ENCODE results near the gene OR56A3.

The OR56A3 gene

GRCh38 chr11:5928811-5929210 is 13.2 kb upstream of the OR56A3 start:
- H3K9me3 ChIP-seq (ENCODE audit: low read depth, low read length), result no peaks in the 10 kb centered on the region
- H3K27ac ChIP-seq, result no peak overlapping the region
- TF ChIP-seq FOXP2 (optimal IDR thresholded peaks at IDR 0.05; ENCODE audit: control extremely low read depth, extremely low read length, insufficient read depth) (no peak), EZH2 (IDR thresholded peaks at IDR 0.05) (no peak), POLR2AphosphoS5 (IDR thresholded peaks at IDR 0.05; ENCODE audit: borderline replicate concordance, low read depth, low read length) (no peak)
- no peaks in the 10 kb centered on the region for H3K36me3 ChIP-seq (ENCODE audit: insufficient read depth, low read length)
- DNase-seq (ENCODE audit: low read depth, low spot score), result no peak
- no peak overlapping the region for H3K4me3 ChIP-seq
- no peak overlapping the region for H3K9ac ChIP-seq (ENCODE audit: insufficient read length)

GRCh38 chr11:5929571-5930368 is 12.3 kb upstream of the OR56A3 start:
- Histone ChIP-seq H3K4me3 (no peak overlapping the region), H3K27ac (no peak overlapping the region), H3K9me3 (ENCODE audit: low read depth, low read length) (no peaks in the 10 kb centered on the region), H3K9ac (ENCODE audit: insufficient read length) (no peak overlapping the region), H3K36me3 (ENCODE audit: insufficient read depth, low read length) (no peaks in the 10 kb centered on the region)
- DNase-seq (ENCODE audit: low read depth, low spot score), result no peak
- TF ChIP-seq FOXP2 (optimal IDR thresholded peaks at IDR 0.05; ENCODE audit: control extremely low read depth, extremely low read length, insufficient read depth) (no peak), POLR2AphosphoS5 (IDR thresholded peaks at IDR 0.05; ENCODE audit: borderline replicate concordance, low read depth, low read length) (no peak), EZH2 (IDR thresholded peaks at IDR 0.05) (no peak)

GRCh38 chr11:5930614-5931013 is 11.4 kb upstream of the OR56A3 start:
- no peaks in the 10 kb centered on the region for H3K36me3 ChIP-seq (ENCODE audit: insufficient read depth, low read length)
- no peak overlapping the region for H3K9ac ChIP-seq (ENCODE audit: insufficient read length)
- no peaks in the 10 kb centered on the region for H3K9me3 ChIP-seq (ENCODE audit: low read depth, low read length)
- DNase-seq (ENCODE audit: low read depth, low spot score), result no peak
- TF ChIP-seq EZH2 (IDR thresholded peaks at IDR 0.05) (no peak), FOXP2 (optimal IDR thresholded peaks at IDR 0.05; ENCODE audit: control extremely low read depth, extremely low read length, insufficient read depth) (no peak), POLR2AphosphoS5 (IDR thresholded peaks at IDR 0.05; ENCODE audit: borderline replicate concordance, low read depth, low read length) (no peak)
- H3K27ac ChIP-seq, result no peak overlapping the region
- H3K4me3 ChIP-seq, result no peak overlapping the region

GRCh38 chr11:5931061-5931460 is 11.0 kb upstream of the OR56A3 start:
- no peak overlapping the region for H3K9ac ChIP-seq (ENCODE audit: insufficient read length)
- no peaks in the 10 kb centered on the region for H3K36me3 ChIP-seq (ENCODE audit: insufficient read depth, low read length)
- H3K9me3 ChIP-seq (ENCODE audit: low read depth, low read length), result no peaks in the 10 kb centered on the region
- TF ChIP-seq FOXP2 (optimal IDR thresholded peaks at IDR 0.05; ENCODE audit: control extremely low read depth, extremely low read length, insufficient read depth) (no peak), POLR2AphosphoS5 (IDR thresholded peaks at IDR 0.05; ENCODE audit: borderline replicate concordance, low read depth, low read length) (no peak), EZH2 (IDR thresholded peaks at IDR 0.05) (no peak)
- DNase-seq (ENCODE audit: low read depth, low spot score), result no peak
- H3K4me3 ChIP-seq, result no peak overlapping the region
- no peak overlapping the region for H3K27ac ChIP-seq

- H3K9me3 ChIP-seq (ENCODE audit: low read depth, low read length), result no peaks in the 10 kb centered on the region
- TF ChIP-seq FOXP2 (optimal IDR thresholded peaks at IDR 0.05; ENCODE audit: control extremely low read depth, extremely low read length, insufficient read depth), result no peak
- TF ChIP-seq EZH2 (IDR thresholded peaks at IDR 0.05), result no peak
- TF ChIP-seq POLR2AphosphoS5 (IDR thresholded peaks at IDR 0.05; ENCODE audit: borderline replicate concordance, low read depth, low read length), result no peak
- H3K4me3 ChIP-seq, result no peak overlapping the region
- H3K9ac ChIP-seq (ENCODE audit: insufficient read length), result no peak overlapping the region
- no peak overlapping the region for H3K27ac ChIP-seq
- no peak for DNase-seq (ENCODE audit: low read depth, low spot score)
- H3K36me3 ChIP-seq (ENCODE audit: insufficient read depth, low read length), result no peaks in the 10 kb centered on the region
These were observed 9.4 kb upstream of the OR56A3 start for GRCh38 chr11:5932671-5933070.

GRCh38 chr11:5933116-5933515 is 8.9 kb upstream of the OR56A3 start:
- Histone ChIP-seq H3K4me3 (no peak overlapping the region), H3K27ac (no peak overlapping the region), H3K9ac (ENCODE audit: insufficient read length) (no peak overlapping the region), H3K9me3 (ENCODE audit: low read depth, low read length) (no peaks in the 10 kb centered on the region), H3K36me3 (ENCODE audit: insufficient read depth, low read length) (no peaks in the 10 kb centered on the region)
- TF ChIP-seq POLR2AphosphoS5 (IDR thresholded peaks at IDR 0.05; ENCODE audit: borderline replicate concordance, low read depth, low read length) (no peak), EZH2 (IDR thresholded peaks at IDR 0.05) (no peak), FOXP2 (optimal IDR thresholded peaks at IDR 0.05; ENCODE audit: control extremely low read depth, extremely low read length, insufficient read depth) (no peak)
- DNase-seq (ENCODE audit: low read depth, low spot score), result no peak

GRCh38 chr11:5937868-5938602 is 4.0 kb upstream of the OR56A3 start:
- no peak for TF ChIP-seq POLR2AphosphoS5 (IDR thresholded peaks at IDR 0.05; ENCODE audit: borderline replicate concordance, low read depth, low read length)
- no peak for TF ChIP-seq EZH2 (IDR thresholded peaks at IDR 0.05)
- no peak for TF ChIP-seq FOXP2 (optimal IDR thresholded peaks at IDR 0.05; ENCODE audit: control extremely low read depth, extremely low read length, insufficient read depth)
- H3K9me3 ChIP-seq (ENCODE audit: low read depth, low read length), result no peaks in the 10 kb centered on the region
- H3K4me3 ChIP-seq, result no peak overlapping the region
- no peak overlapping the region for H3K9ac ChIP-seq (ENCODE audit: insufficient read length)
- H3K27ac ChIP-seq, result no peak overlapping the region
- no peaks in the 10 kb centered on the region for H3K36me3 ChIP-seq (ENCODE audit: insufficient read depth, low read length)
- DNase-seq (ENCODE audit: low read depth, low spot score), result no peak

GRCh38 chr11:5938603-5938965 is 3.5 kb upstream of the OR56A3 start:
- no peak for TF ChIP-seq FOXP2 (optimal IDR thresholded peaks at IDR 0.05; ENCODE audit: control extremely low read depth, extremely low read length, insufficient read depth)
- no peak for TF ChIP-seq POLR2AphosphoS5 (IDR thresholded peaks at IDR 0.05; ENCODE audit: borderline replicate concordance, low read depth, low read length)
- TF ChIP-seq EZH2 (IDR thresholded peaks at IDR 0.05), result no peak
- Histone ChIP-seq H3K4me3 (no peak overlapping the region), H3K27ac (no peak overlapping the region), H3K9ac (ENCODE audit: insufficient read length) (no peak overlapping the region), H3K9me3 (ENCODE audit: low read depth, low read length) (no peaks in the 10 kb centered on the region), H3K36me3 (ENCODE audit: insufficient read depth, low read length) (no peaks in the 10 kb centered on the region)
- no peak for DNase-seq (ENCODE audit: low read depth, low spot score)

Measured in SK-N-MC (cell line).